Activated naive CD4-positive, alpha-beta T cell treated with anti-CD3 and anti-CD28 coated beads for 36 hours (primary cell): ENCODE data around the gene SLC49A3. TPM values are rescaled to one million over a fixed set of nuclear protein-coding genes. Genes with fewer than 3 reads are reported as not detected.
A peak's percentile ranks its signal among the peaks of the same experiment; 100 is the strongest.
"Not testable (repeated sequence)": the region's sequence is repeated elsewhere in the genome, so short reads cannot be mapped to it uniquely, and the experiment has no call there.

Source experiments
- CTCF ChIA-PET: fragments of 350-600 bp; sonication (Branson Sonifier 250); formaldehyde crosslinking; loops from one replicate; lab custom pipeline; 2021; ENCODE audit warnings: antibody characterized with exemption; lab: Charles Lee
- DNase-seq: peaks from one replicate; pipeline ENCODE4 v3.0.0-alpha.2; 2020
- H3K27ac Mint-ChIP-seq: one replicate; pipeline ENCODE4 v1.8.0; 2021; ENCODE audit warnings: mild to moderate bottlenecking, mixed read lengths
- H3K27me3 Mint-ChIP-seq: one replicate; pipeline ENCODE4 v1.8.0; 2021; ENCODE audit warnings: low read depth, mixed read lengths
- H3K36me3 Mint-ChIP-seq: one replicate; pipeline ENCODE4 v1.8.0; 2021; ENCODE audit warnings: low read depth, mixed read lengths
- H3K4me1 Mint-ChIP-seq: one replicate; pipeline ENCODE4 v1.8.0; 2021; ENCODE audit warnings: low read depth, mixed read lengths
- H3K4me3 Mint-ChIP-seq: one replicate; pipeline ENCODE4 v1.8.0; 2021; ENCODE audit warnings: mild to moderate bottlenecking, moderate library complexity, mixed read lengths
- H3K9me3 Mint-ChIP-seq: one replicate; pipeline ENCODE4 v1.8.0; 2021; ENCODE audit warnings: mixed read lengths
- intact Hi-C: fragments of 100-400 bp; cut with micrococcal nuclease; formaldehyde crosslinking; loops from one replicate; pipeline ENCODE4 v1.15.1; 2023
- total RNA-seq, 2 experiments: library from RNA; stranded (reverse); gene quantifications; one replicate each; pipeline ENCODE4 v1.2.3, GENCODE V29; 2021

Gene SLC49A3
- total RNA-seq, 2 experiments from 2014 or later, result not detected

DNA sequence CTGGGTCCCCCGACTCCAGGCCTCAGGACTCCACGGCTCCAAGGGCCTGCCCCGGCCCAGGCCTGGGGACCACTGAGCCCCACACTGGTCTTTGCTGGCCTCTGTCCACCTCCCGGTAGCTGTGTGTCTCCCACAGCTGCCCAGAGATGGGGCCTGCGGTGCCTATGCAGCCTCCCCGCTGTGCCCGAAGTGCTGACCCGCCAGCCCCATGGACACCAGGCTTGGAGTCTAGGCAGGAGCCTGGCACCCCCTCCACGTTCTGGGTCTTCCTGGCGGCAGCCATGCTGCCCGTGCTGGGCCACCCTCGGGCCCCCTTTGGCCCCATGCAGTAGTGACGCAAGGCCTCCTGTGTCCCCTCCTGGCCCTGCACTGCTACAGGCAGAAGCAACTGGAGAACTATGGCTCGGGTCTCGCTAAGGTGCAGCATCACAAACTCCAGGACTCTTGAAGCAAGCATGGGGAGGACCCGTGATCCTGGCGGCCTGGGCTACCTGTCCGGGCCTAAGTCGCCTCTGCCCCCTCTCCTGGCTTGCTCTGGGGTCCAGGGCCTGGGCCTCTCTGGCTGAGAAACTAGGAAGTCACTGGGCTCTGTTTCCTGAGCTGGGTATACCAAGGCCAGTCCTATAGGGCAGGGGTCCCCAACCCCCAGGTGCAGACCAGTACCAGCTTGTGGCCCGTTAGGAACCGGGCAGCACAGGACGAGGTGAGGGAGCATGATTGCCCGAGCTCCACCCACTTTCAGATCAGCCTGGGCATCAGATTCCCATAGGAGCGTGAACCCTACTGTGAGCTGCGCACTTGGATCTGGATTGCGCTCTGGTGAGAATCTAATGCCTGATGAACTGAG lies 13.7 kb downstream of the SLC49A3 start:
- Mint-ChIP-seq H3K36me3 (peaks cover 22% of the 10 kb centered on the region), H3K9me3 (no peaks in the 10 kb centered on the region), H3K4me3 (peak overlapping the region; percentile 84), H3K27me3 (no peaks in the 10 kb centered on the region), H3K4me1 (peaks cover 15% of the 10 kb centered on the region), H3K27ac (peak overlapping the region; percentile 84)
- DNase-seq, result peak; percentile 26
- intact Hi-C loops, result loop anchor here (2.0 to 10.0 kb wide), 2 partner anchors 340 to 432 kb away; partner anchors contain the start of gene ZNF141
- CTCF ChIA-PET, result interaction anchor here (1.9 to 2.5 kb wide), 2 partner anchors 9 to 23 kb away, joined by 6 to 9 read pairs; no protein-coding TSS in a partner anchor

DNA sequence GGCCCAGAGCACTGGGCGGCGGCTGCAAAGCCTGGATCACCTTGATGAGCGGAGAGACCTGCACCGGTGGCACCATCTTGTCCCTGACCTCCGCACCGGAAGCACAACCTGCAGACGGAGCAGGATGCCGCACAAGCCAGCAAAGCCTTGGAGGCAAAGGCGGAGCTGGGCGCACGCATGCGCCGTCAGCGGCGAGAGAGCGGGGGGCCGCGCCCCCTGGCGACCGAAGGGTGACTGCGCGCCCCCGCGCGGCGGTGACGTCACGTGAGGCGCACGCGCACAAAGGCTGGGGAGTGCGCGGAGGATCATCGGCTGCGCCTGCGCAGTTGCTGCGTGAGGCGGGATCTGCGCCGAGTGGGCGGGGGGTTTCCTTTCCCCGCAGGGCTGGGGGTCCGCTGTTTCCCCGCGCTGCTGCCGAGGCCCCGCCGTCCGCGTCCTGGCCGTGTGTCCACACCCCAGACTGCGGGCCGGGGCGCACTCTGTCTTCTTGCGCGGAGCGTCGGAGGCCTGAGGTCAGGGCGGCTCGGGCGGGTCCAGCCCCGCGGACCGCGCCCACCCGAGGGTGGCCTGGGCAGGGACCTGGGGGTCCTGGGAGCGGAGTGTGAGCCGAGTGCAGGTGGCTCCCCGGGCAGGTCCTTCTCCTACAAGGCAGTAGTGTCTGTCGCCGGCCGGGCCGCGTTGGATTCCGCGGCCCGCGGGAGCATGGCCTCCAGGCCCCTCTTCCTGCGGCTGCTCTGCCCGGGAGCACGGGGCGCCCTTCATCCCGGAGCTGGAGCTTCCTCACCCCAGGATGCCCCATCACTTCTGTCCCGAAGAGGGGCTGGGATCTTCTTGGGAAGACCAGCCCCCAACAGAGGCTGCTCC lies 14.5 kb downstream of the SLC49A3 start, which contains the start of the genes ATP5ME and MYL5:
ATP5ME (minus strand) TSS at position 105 of the 864 bp plus-strand sequence; CDS start at position 76, 29 bp downstream.
MYL5 (plus strand) TSS at position 371 of the 864 bp plus-strand sequence. CDS start 3,485 bp downstream, outside the sequence.
- Mint-ChIP-seq H3K36me3 (peaks cover 23% of the 10 kb centered on the region), H3K4me1 (peaks cover 15% of the 10 kb centered on the region), H3K27me3 (no peaks in the 10 kb centered on the region), H3K9me3 (no peaks in the 10 kb centered on the region), H3K4me3 (peak within 1 kb of the TSS; percentile 84), H3K27ac (peak within 1 kb of the TSS; percentile 84)
- CTCF ChIA-PET, result interaction anchor here (0.6 to 2.5 kb wide), 6 partner anchors 10 to 71 kb away, joined by 3 to 9 read pairs (median 4); no protein-coding TSS in a partner anchor
- DNase-seq, result peak; percentile 97
- intact Hi-C loops, result loop anchor here (1.0 to 10.0 kb wide), 8 partner anchors 10 to 673 kb away; partner anchors contain the start of genes PCGF3, PIGG, UVSSA and ZNF141

DNA sequence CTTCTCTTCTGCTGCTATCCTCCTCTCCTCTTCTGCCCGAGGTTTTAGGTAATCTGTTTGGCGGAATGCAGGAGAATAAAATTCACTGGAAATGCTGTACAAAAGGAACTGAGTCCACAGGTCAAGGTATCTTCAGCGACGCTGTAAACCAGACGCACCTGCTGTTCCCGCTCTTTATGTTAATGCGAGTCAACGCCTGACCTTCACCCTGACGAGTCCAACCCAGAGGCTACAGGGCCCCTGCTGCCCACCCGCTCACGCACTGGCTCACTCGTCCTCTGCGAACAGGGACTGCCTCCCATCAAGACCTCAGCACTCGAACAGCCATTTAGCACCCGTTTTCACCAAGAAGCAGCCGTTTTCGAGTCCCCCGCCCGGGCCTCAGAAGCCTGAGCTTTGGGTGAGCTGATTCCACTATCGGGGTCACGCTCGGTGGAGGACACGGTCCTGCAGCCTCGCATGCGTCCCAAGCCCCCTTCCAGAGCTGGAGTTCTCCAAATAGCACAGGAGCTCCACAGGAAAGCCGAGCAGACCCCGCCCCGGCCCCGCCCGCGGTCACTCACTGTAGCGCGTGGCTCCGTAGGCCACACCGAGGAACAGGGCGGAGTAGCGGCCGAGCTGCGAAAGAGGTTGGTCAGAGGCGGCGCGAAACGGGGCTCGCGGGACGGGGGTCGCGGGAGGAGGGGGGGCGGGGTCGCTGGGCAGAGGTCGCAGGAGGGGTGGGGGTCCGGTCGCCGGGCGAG lies 15.4 kb downstream of the SLC49A3 start:
- Mint-ChIP-seq H3K27ac (peak overlapping the region; percentile 66), H3K36me3 (peaks cover 23% of the 10 kb centered on the region), H3K27me3 (no peaks in the 10 kb centered on the region), H3K4me3 (peak overlapping the region; percentile 84), H3K9me3 (no peaks in the 10 kb centered on the region), H3K4me1 (peaks cover 15% of the 10 kb centered on the region)
- CTCF ChIA-PET, result interaction anchor here (0.6 to 2.5 kb wide), 5 partner anchors 9 to 70 kb away, joined by 3 to 9 read pairs (median 4); no protein-coding TSS in a partner anchor
- intact Hi-C loops, result loop anchor here (1.0 to 10.0 kb wide), 8 partner anchors 9 to 674 kb away; partner anchors contain the start of genes PCGF3, PIGG, UVSSA and ZNF141
- DNase-seq, result no peak

DNA sequence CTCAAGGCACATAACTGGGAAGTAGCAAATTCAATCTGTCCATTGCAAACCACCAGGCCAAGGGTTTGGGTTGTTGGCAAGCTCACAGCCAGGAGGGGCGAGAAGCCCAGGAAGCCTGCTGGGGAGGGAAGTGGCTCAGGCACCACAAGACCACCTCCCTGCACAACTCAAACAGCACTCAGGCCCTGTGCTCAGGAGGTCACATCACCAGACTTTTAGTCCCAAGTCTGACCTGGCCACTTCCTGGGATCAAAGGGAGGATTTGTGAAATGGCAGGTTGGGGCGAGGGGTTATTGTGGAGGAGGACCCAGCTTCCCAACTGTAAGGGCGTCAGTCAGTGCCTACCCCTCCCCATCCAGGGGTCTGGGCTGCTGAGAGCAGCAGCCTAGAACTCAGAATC lies 17.2 kb downstream of the SLC49A3 start:
- no peak for DNase-seq
- Mint-ChIP-seq H3K27me3 (no peaks in the 10 kb centered on the region), H3K27ac (no peak overlapping the region), H3K4me1 (peaks cover 15% of the 10 kb centered on the region), H3K4me3 (no peak overlapping the region), H3K36me3 (peaks cover 23% of the 10 kb centered on the region), H3K9me3 (no peaks in the 10 kb centered on the region)
- CTCF ChIA-PET, result interaction anchor here (0.9 kb wide), 1 partner anchor 69 kb away, joined by 3 read pairs; no protein-coding TSS in a partner anchor
- intact Hi-C loops, result loop anchor here (5.0 to 10.0 kb wide), 2 partner anchors 174 to 337 kb away; partner anchors contain the start of genes PIGG, ZNF141 and ZNF721

DNA sequence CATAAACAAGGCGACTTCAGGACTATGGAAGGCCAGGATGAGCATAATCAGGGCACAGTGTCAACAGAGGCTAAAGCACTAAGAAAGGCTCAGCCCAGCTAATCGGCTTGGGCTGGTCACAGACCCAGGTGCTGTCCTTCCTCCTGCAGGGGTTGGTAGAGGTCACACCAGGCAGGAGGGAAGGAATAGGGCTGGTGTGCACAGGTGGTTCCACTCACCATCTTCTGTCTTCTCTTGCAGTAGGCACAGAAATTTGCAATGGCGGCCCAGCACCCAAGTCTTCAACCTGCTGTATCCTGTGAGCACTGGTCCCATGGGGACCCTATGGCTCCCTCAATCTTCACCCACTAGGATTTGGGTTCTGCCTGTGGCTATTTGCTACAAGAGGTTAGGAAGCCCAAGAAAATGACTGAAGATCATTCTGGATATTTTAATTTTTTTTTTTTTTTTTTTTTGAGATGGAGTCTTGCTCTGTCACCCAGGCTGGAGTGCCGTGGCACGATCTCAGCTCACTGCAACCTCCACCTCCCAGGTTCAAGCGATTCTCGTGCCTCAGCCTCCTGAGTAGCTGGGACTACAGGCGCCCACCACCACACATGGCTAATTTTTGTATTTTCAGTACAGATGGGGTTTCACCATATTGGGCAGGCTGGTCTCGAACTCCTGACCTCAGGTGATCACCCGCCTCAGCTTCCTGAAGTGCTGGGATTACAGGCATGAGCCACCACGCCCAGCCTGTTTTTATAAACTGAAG lies 19.0 kb downstream of the SLC49A3 start:
- intact Hi-C loops, result loop anchor here (5.0 to 10.0 kb wide), 2 partner anchors 173 to 335 kb away; partner anchors contain the start of genes PIGG, ZNF141 and ZNF721
- H3K9me3 Mint-ChIP-seq, DNase-seq, H3K4me3 Mint-ChIP-seq, H3K27me3 Mint-ChIP-seq, CTCF ChIA-PET, H3K27ac Mint-ChIP-seq: not testable (repeated sequence)
- Mint-ChIP-seq H3K36me3 (peaks cover 23% of the 10 kb centered on the region), H3K4me1 (peaks cover 16% of the 10 kb centered on the region)

DNA sequence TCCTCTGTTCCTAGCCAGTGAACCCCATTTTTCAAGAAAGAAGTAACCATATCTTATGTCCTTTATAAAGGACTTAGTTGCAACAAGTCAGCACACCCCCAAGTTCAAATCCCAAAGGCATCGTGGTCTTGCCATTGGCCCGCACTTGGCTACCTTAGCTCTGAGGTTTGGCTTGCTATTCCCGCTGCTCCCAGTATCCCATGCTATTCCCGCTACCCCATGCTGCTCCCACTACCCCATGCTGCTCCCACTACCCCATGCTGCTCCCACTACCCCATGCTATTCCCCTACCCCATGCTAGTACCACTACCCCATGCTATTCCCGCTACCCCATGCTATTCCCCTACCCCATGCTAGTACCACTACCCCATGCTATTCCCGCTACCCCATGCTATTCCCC lies 20.7 kb downstream of the SLC49A3 start:
- Mint-ChIP-seq H3K4me1 (peaks cover 19% of the 10 kb centered on the region), H3K36me3 (peaks cover 20% of the 10 kb centered on the region)
- CTCF ChIA-PET, H3K9me3 Mint-ChIP-seq, intact Hi-C loops, DNase-seq, H3K27ac Mint-ChIP-seq, H3K4me3 Mint-ChIP-seq, H3K27me3 Mint-ChIP-seq: not testable (repeated sequence)

DNA sequence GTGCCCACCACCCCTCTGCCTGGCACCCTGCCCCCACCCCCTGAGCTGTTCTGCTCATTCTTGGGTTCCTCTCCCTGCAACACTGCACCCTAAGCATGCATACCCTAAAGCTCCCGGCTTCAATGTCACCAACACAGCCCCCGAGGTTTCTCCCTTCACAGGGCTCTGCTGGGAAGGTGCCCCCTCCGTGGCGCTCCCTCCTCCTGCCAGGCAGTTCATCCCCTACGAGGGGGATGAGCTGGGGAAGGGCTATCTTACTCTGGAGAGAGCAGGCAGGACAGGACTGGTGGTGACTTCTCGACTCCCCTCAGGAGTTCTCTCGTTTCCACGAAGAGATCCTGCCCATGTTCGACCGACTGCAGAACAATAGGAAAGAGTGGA lies 21.4 kb downstream of the SLC49A3 start:
- DNase-seq, result no peak
- no peaks in the 10 kb centered on the region for H3K9me3 Mint-ChIP-seq
- no peak overlapping the region for H3K27ac Mint-ChIP-seq
- H3K4me1 Mint-ChIP-seq, result peaks cover 19% of the 10 kb centered on the region
- no peak overlapping the region for H3K4me3 Mint-ChIP-seq
- H3K27me3 Mint-ChIP-seq, result no peaks in the 10 kb centered on the region
- CTCF ChIA-PET, result no interaction called here
- intact Hi-C loops, result no loop called here
- peaks cover 16% of the 10 kb centered on the region for H3K36me3 Mint-ChIP-seq

DNA sequence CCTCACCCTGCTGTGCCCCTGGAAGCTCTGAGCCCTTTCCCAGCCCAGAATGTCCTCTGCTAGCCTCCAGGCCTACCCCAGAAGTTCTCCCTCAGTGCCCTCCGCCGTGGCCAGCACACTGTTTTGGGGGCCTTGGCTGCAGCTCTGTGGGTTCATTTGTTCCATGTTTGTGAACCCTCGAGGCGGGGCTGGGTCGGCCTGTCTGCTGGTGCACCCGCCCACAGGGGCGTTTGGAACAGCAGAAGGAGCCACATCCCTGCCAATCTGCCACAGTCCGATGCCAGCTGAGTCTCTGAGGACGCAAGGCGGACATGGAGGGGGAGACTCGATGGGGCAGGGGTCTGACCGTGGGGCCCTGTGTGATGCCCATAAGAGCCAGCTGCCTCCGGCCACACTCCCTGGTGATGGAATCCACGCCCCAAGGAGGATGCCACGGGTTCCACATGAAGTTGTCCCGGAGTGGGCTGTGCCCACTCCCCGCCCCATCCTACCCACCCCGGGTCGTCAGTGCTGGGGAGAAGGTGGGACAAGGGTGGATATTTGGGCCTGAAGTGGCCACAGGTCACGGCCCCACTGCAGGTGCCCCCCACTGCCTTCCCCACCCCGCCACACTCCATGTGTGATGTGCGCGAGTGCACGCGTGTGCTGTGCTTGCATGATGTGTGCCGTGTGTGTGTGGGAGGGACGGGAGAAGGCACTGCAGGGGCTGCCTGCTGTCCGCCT lies 22.0 kb downstream of the SLC49A3 start:
- Mint-ChIP-seq H3K9me3 (no peaks in the 10 kb centered on the region), H3K36me3 (peaks cover 12% of the 10 kb centered on the region), H3K27ac (no peak overlapping the region), H3K4me3 (no peak overlapping the region), H3K27me3 (no peaks in the 10 kb centered on the region), H3K4me1 (peaks cover 18% of the 10 kb centered on the region)
- DNase-seq, result no peak
- CTCF ChIA-PET, result no interaction called here
- intact Hi-C loops, result no loop called here

DNA sequence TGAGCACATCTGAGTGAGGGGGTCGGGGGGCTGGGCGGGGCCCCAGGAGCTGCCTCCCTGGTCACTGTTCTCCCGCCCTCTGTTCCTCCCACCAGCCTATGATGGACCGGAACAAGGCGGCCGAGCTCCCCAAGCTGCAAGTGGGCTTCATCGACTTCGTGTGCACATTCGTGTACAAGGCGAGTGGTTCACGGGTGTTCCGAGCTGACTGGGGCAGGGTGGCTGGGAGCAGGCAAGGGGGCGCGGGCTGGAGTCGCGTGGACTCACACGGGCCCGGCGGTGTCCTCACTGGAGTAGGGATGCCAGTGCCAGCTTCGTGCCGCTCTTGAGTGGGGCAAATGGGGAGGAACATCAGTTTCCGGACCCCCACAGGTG lies 22.5 kb downstream of the SLC49A3 start:
- H3K4me1 Mint-ChIP-seq, result peaks cover 18% of the 10 kb centered on the region
- H3K27ac Mint-ChIP-seq, result no peak overlapping the region
- no peaks in the 10 kb centered on the region for H3K9me3 Mint-ChIP-seq
- no peak overlapping the region for H3K4me3 Mint-ChIP-seq
- H3K27me3 Mint-ChIP-seq, result no peaks in the 10 kb centered on the region
- CTCF ChIA-PET, result no interaction called here
- intact Hi-C loops, result no loop called here
- no peak for DNase-seq
- H3K36me3 Mint-ChIP-seq, result peaks cover 10% of the 10 kb centered on the region

DNA sequence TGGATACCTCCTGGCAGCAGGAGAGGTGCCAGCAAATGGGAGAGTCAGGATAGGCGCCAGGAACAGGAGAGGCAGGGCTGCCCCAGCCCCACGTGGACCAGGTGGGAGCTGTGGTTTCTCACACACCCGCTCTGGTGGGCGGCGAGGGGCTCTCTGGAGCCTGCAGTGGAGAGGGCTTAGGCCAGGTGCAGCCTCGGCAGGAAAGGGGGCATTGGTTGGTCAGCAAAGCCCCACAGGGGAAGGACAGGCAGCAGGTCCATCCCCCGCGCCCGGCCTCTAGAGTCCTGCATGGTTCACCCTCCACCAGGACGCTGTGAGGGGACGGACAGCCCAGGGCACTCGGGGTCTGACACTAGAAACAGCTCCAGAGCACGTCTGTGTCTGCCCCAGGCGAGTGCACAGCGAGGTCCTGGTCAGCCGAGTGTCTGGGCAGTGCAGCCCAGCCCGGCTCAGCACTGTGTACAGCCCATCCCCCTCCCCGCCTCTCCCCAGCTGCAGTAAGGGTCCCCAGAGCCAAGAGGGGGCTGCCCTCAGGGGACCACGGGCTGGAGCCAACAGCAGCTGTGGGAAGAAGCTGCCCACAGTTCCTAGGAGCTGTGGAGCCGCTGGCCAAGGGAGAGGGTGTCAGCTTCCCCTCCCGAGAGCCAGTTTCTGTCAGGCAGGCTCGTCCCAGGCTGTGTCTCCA lies 23.1 kb downstream of the SLC49A3 start:
- no peak overlapping the region for H3K4me3 Mint-ChIP-seq
- DNase-seq, result no peak
- no peak overlapping the region for H3K27ac Mint-ChIP-seq
- H3K4me1 Mint-ChIP-seq, result peaks cover 18% of the 10 kb centered on the region
- CTCF ChIA-PET, result no interaction called here
- intact Hi-C loops, result no loop called here
- no peaks in the 10 kb centered on the region for H3K9me3 Mint-ChIP-seq
- peaks cover 8% of the 10 kb centered on the region for H3K36me3 Mint-ChIP-seq
- no peaks in the 10 kb centered on the region for H3K27me3 Mint-ChIP-seq
